ENCODE results near the gene C8B.

GRCh38 chr1:56890229-56890628 lies 75.6 kb downstream of the C8B start:
- TF ChIP-seq EZH2 (IDR thresholded peaks at IDR 0.05; ENCODE audit: borderline replicate concordance, insufficient read depth, low read length, poor library complexity, severe bottlenecking) (no peak), CTCF (IDR thresholded peaks at IDR 0.05; ENCODE audit: poor library complexity, severe bottlenecking) (no peak), REST (IDR thresholded peaks at IDR 0.05; ENCODE audit: borderline replicate concordance) (no peak), EP300 (conservative IDR thresholded peaks at IDR 0.05; ENCODE audit: poor library complexity, severe bottlenecking) (no peak), TAF1 (IDR thresholded peaks at IDR 0.05; ENCODE audit: low read depth) (no peak), POLR2AphosphoS5 (IDR thresholded peaks at IDR 0.05) (no peak)
